AG04450 (cell line): ENCODE results near the gene PEA15. TPM values are rescaled to one million over a fixed set of nuclear protein-coding genes. Genes with fewer than 3 reads are reported as not detected.

Experiments used
- CTCF ChIA-PET: fragments of 300-600, 350-600 bp; formaldehyde crosslinking; extraction: SDS; loops from one replicate; lab custom pipeline; 2022; ENCODE audit warnings: antibody characterized with exemption, inconsistent platforms; lab: Charles Lee
- POLR2A ChIA-PET: fragments of 350-600 bp; formaldehyde crosslinking; extraction: SDS; loops from one replicate; lab custom pipeline; 2021; ENCODE audit warnings: antibody characterized with exemption, inconsistent platforms; lab: Yijun Ruan, JAX
- DNase-seq: peaks from one replicate; pipeline ENCODE4 v3.0.0-alpha.2; 2011; ENCODE audit warnings: low read depth, low spot score
- H3K27ac ChIP-seq: one replicate; pipeline ENCODE4 v1.5.1; 2012; ENCODE audit warnings: low read depth, low read length, control low read depth
- H3K27me3 ChIP-seq: one replicate; pipeline ENCODE4 v1.6.0; 2012; ENCODE audit warnings: low read length; ENCODE audit not compliant: control insufficient read depth, insufficient read depth
- H3K4me3 ChIP-seq: 2 replicates; pipeline ENCODE4 v1.5.1; 2011; ENCODE audit warnings: mild to moderate bottlenecking, low read depth, low read length, control low read depth
- H3K9me3 ChIP-seq: 2 replicates; pipeline ENCODE4 v1.5.1; 2012; ENCODE audit warnings: low read length; ENCODE audit not compliant: control insufficient read depth, insufficient read depth
- polyA plus RNA-seq: library from polyadenylated mRNA; depleted of rRNA; stranded (reverse); fragments of >200 nt; gene quantifications from 2 replicates; pipeline ENCODE4 v1.2.3, GENCODE V29; 2011
- TF ChIP-seq, protein P1 (sequence below): IDR thresholded peaks from 2 replicates; pipeline ENCODE4 v1.5.1; 2011; ENCODE audit warnings: low read depth, low read length, control low read depth, inconsistent platforms

The PEA15 gene
- polyA plus RNA-seq, 1 experiment: 512 TPM

DNA sequence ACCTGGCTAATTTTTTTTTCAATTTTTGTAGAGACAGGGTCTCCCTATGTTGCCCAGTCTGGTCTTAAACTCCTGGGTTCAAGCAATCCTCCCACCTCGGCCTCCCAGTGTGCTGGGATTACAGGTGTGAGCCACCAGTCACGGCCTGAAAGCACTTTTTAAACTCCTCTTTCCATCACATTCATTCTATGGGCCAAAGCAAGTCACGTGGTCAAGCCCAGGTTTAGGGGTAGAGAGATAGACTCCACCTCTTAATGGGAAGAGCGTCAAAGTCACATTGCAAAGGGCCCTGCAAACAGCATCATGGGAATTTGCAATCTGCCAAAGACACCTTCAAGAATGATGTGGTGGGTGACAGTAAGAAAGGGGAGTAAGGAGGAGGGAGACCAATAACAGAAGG is 46.6 kb upstream of the PEA15 start:
- TF ChIP-seq, protein P1, sequence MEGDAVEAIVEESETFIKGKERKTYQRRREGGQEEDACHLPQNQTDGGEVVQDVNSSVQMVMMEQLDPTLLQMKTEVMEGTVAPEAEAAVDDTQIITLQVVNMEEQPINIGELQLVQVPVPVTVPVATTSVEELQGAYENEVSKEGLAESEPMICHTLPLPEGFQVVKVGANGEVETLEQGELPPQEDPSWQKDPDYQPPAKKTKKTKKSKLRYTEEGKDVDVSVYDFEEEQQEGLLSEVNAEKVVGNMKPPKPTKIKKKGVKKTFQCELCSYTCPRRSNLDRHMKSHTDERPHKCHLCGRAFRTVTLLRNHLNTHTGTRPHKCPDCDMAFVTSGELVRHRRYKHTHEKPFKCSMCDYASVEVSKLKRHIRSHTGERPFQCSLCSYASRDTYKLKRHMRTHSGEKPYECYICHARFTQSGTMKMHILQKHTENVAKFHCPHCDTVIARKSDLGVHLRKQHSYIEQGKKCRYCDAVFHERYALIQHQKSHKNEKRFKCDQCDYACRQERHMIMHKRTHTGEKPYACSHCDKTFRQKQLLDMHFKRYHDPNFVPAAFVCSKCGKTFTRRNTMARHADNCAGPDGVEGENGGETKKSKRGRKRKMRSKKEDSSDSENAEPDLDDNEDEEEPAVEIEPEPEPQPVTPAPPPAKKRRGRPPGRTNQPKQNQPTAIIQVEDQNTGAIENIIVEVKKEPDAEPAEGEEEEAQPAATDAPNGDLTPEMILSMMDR: no peak
- POLR2A ChIA-PET: no interaction called here
- H3K27me3 ChIP-seq: peaks cover 11% of the 10 kb centered on the region
- H3K27ac ChIP-seq: no peak overlapping the region
- no peak overlapping the region for H3K4me3 ChIP-seq
- no peaks in the 10 kb centered on the region for H3K9me3 ChIP-seq
- CTCF ChIA-PET: interaction anchor here (1.5 to 1.6 kb wide), 2 partner anchors 35 to 57 kb away, joined by 4 to 7 read pairs; no protein-coding TSS in a partner anchor
- DNase-seq: no peak

DNA sequence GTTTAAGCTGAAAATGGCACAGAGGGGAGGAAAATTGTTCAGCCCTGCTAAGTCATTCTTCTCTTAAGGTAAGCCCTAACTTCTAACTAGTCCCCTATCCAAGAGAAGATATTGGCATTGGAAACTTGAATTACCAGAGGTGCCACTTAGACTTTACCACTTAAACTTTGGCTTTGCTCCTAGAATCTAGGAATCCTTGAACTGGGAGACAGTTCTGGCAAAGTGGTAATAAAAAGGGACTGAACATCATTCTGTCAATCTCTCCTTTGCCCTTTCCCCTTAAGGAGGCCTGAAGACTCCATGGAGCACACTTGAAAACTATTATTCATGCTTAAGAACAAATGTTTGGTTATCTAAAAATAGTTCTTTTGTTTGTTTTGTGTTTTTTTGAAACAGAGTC is 45.3 kb upstream of the PEA15 start:
- POLR2A ChIA-PET: no interaction called here
- no peak for DNase-seq
- Histone ChIP-seq H3K27ac (no peak overlapping the region), H3K27me3 (peaks cover 14% of the 10 kb centered on the region), H3K9me3 (no peaks in the 10 kb centered on the region), H3K4me3 (no peak overlapping the region)
- CTCF ChIA-PET: interaction anchor here (1.6 kb wide), 1 partner anchor 33 kb away, joined by 7 read pairs; no protein-coding TSS in a partner anchor
- TF ChIP-seq, protein P1: no peak

DNA sequence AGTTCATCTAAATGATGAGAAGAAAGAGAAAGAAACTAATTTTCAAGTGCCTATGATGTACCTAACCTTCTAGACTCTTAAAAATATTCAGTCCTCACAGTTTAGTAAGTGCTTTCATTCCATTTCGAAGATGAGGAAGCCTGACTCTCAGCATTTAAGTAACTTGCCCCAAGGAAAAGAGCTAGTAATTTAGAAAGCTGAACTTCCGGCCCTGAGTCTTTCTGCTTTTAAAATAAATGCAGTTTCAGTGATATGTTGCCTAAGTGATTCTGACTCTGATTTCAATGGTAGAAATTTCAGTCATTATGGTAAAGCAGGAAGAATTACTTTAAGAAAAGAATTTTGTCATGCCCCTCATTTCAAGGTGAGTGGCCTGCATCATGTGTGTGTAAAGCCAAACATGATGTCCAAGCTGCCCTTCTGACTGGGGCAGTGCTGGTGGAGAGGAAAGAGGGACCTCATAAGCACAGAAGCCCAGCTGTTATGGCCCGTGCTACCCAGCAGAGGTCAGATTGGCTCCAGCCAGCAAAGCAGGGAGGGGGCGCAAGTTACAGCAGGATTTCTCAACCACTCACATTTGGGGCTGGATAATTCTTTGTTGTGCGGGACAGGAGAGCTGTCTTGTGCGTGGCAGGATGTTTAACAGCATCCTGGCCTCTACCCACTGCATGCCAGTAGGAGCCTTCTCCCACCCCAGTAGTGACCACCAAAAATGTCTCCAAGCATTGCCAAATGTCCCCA is 43.0 kb upstream of the PEA15 start:
- no peaks in the 10 kb centered on the region for H3K9me3 ChIP-seq
- CTCF ChIA-PET: interaction anchor here (0.7 to 3.3 kb wide), 10 partner anchors 9 to 130 kb away, joined by 3 to 22 read pairs (median 4); no protein-coding TSS in a partner anchor
- H3K27ac ChIP-seq: no peak overlapping the region
- H3K4me3 ChIP-seq: no peak overlapping the region
- POLR2A ChIA-PET: no interaction called here
- TF ChIP-seq, protein P1: peak; percentile 57
- peaks cover 12% of the 10 kb centered on the region for H3K27me3 ChIP-seq
- no peak for DNase-seq

DNA sequence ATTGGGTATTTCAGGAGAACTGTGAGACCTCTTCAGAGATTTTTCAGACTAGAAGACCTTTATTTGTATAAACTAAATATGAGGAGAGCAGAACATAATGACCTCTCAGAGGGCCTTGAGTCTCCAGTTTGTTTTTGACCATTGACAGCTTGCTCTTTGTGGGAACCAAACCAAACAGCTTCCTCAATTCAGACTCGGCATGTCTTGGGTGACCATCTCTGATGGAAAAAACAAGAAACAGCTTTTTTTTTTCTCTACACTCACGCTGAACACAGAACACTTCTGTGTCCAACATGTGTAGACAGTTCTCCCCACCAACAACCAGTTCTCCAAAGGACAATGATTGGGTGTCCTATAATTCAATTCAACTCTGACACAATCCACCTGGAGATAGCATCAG is 42.3 kb upstream of the PEA15 start:
- Histone ChIP-seq H3K27ac (no peak overlapping the region), H3K4me3 (no peak overlapping the region), H3K27me3 (peaks cover 12% of the 10 kb centered on the region), H3K9me3 (no peaks in the 10 kb centered on the region)
- DNase-seq: no peak
- ChIA-PET CTCF (interaction anchor here (0.7 to 3.3 kb wide), 7 partner anchors 27 to 89 kb away, joined by 3 to 22 read pairs (median 4); no protein-coding TSS in a partner anchor), POLR2A (no interaction called here)
- TF ChIP-seq, protein P1: no peak

DNA sequence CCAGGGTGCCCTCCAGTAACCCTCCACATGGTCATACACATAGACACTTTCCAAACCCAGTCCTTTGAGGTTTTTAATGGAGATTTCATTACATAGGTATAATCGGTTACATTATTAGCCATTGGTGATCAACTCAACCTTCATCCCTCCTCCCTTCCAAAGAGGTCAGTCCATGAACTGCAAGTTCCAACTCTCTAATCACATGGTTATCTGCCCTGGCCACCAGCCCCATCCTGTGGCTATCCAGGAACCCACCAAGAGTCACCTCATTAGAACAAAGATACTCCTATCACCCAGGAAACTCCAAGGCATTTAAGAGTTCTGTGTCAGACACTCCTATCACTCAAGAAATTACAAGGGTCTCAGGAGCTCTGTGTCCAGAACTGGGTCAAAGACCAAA is 41.6 kb upstream of the PEA15 start:
- TF ChIP-seq, protein P1: 0 out of 2 replicates have a peak, but pooled peaks have one; percentile 3
- peaks cover 12% of the 10 kb centered on the region for H3K27me3 ChIP-seq
- H3K4me3 ChIP-seq: no peak overlapping the region
- DNase-seq: no peak
- no peak overlapping the region for H3K27ac ChIP-seq
- H3K9me3 ChIP-seq: no peaks in the 10 kb centered on the region
- ChIA-PET POLR2A (no interaction called here), CTCF (interaction anchor here (3.3 kb wide), 1 partner anchor 56 kb away, joined by 22 read pairs; no protein-coding TSS in a partner anchor)
